GM19239 (cell line): Measurements from ENCODE around the gene CCDC73.
"Not testable (repeated sequence)": the region's sequence is repeated elsewhere in the genome, so short reads cannot be mapped to it uniquely, and the experiment has no call there.

Source experiments
- DNase-seq: peaks from one replicate; pipeline ENCODE4 v3.0.0; 2011; ENCODE audit warnings: low spot score; ENCODE audit not compliant: insufficient read length
- FAIRE-seq: peaks from 2 replicates; lab custom pipeline; 2011; peaks lifted over from hg19 to GRCh38; lab: Jason Lieb, UNC

Gene CCDC73

GRCh38 chr11:32794439-32794838, at the start of gene CCDC73:
Gene CCDC73, minus strand, starts transcription at chr11:32794662. Its CDS starts 34,419 bp downstream, at chr11:32760243.
- FAIRE-seq = no peak
- DNase-seq = no peak

GRCh38 chr11:32843544-32843943, 49.1 kb upstream of the CCDC73 start:
- DNase-seq (no peak), FAIRE-seq (no peak)

GRCh38 chr11:32840587-32840986, 46.1 kb upstream of the CCDC73 start:
- no peak for DNase-seq
- peak; percentile 61 for FAIRE-seq

- FAIRE-seq = no peak
- no peak for DNase-seq
Observed at GRCh38 chr11:32839308-32839707, 44.8 kb upstream of the CCDC73 start.

GRCh38 chr11:32838505-32839274, 44.2 kb upstream of the CCDC73 start:
- DNase-seq (no peak), FAIRE-seq (no peak)

- DNase-seq = no peak
- no peak for FAIRE-seq
Observed at GRCh38 chr11:32836946-32837345, 42.5 kb upstream of the CCDC73 start.

GRCh38 chr11:32833921-32834320, 39.5 kb upstream of the CCDC73 start:
- DNase-seq = no peak
- peak; percentile 33 for FAIRE-seq

- DNase-seq (no peak), FAIRE-seq (no peak)
Observed at GRCh38 chr11:32831221-32831620, 36.8 kb upstream of the CCDC73 start.

GRCh38 chr11:32830796-32831195, 36.3 kb upstream of the CCDC73 start:
- DNase-seq = no peak
- no peak for FAIRE-seq

- FAIRE-seq (peak; percentile 86), DNase-seq (peak; percentile 28)
Observed at GRCh38 chr11:32830413-32830738, 35.9 kb upstream of the CCDC73 start.

- FAIRE-seq (peak; percentile 48), DNase-seq (peak; percentile 53)
Observed at GRCh38 chr11:32829680-32830412, 35.4 kb upstream of the CCDC73 start, which contains the start of gene PRRG4. Gene PRRG4, plus strand, starts transcription at chr11:32829927. Its CDS starts 603 bp downstream, at chr11:32830530.

GRCh38 chr11:32829157-32829679, 34.8 kb upstream of the CCDC73 start:
- DNase-seq = peak; percentile 9
- peak; percentile 93 for FAIRE-seq

GRCh38 chr11:32827276-32827675, 32.8 kb upstream of the CCDC73 start:
- DNase-seq = no peak
- FAIRE-seq = no peak

- no peak for DNase-seq
- no peak for FAIRE-seq
Observed at GRCh38 chr11:32826113-32826512, 31.7 kb upstream of the CCDC73 start.

- FAIRE-seq, DNase-seq: not testable (repeated sequence)
Observed at GRCh38 chr11:32823617-32824016, 29.2 kb upstream of the CCDC73 start.

- DNase-seq = no peak
- FAIRE-seq = peak; percentile 91
Observed at GRCh38 chr11:32821917-32822560, 27.6 kb upstream of the CCDC73 start.

- no peak for FAIRE-seq
- no peak for DNase-seq
Observed at GRCh38 chr11:32821517-32821916, 27.1 kb upstream of the CCDC73 start.

- DNase-seq = no peak
- no peak for FAIRE-seq
Observed at GRCh38 chr11:32820497-32820896, 26.0 kb upstream of the CCDC73 start.

- DNase-seq (no peak), FAIRE-seq (no peak)
Observed at GRCh38 chr11:32819187-32819586, 24.7 kb upstream of the CCDC73 start.

- DNase-seq (no peak), FAIRE-seq (peak; percentile 52)
Observed at GRCh38 chr11:32817852-32818183, 23.4 kb upstream of the CCDC73 start.
